22Rv1 (cell line): Measurements from ENCODE around the gene KIAA1217.

Experiments used
- H3K27ac ChIP-seq: fragments of 450-650 bp; 2 replicates; pipeline ENCODE4 v1.5.1; 2017
- CTCF ChIP-seq: fragments of 450-650 bp; IDR thresholded peaks from 2 replicates; pipeline ENCODE4 v1.5.1; 2017; ENCODE audit warnings: mild to moderate bottlenecking
- ZFX ChIP-seq: fragments of 450-650 bp; IDR thresholded peaks from 2 replicates; pipeline ENCODE4 v1.6.1; 2017; ENCODE audit warnings: antibody characterized with exemption, borderline replicate concordance

KIAA1217 gene

GRCh38 chr10:24494236-24494635, 285.3 kb downstream of the KIAA1217 start:
- H3K27ac ChIP-seq: no peak overlapping the region
- TF ChIP-seq ZFX: no peak
- TF ChIP-seq CTCF: no peak

GRCh38 chr10:24494777-24495176, 285.8 kb downstream of the KIAA1217 start:
- TF ChIP-seq ZFX (no peak), CTCF (no peak)
- H3K27ac ChIP-seq: no peak overlapping the region

DNA sequence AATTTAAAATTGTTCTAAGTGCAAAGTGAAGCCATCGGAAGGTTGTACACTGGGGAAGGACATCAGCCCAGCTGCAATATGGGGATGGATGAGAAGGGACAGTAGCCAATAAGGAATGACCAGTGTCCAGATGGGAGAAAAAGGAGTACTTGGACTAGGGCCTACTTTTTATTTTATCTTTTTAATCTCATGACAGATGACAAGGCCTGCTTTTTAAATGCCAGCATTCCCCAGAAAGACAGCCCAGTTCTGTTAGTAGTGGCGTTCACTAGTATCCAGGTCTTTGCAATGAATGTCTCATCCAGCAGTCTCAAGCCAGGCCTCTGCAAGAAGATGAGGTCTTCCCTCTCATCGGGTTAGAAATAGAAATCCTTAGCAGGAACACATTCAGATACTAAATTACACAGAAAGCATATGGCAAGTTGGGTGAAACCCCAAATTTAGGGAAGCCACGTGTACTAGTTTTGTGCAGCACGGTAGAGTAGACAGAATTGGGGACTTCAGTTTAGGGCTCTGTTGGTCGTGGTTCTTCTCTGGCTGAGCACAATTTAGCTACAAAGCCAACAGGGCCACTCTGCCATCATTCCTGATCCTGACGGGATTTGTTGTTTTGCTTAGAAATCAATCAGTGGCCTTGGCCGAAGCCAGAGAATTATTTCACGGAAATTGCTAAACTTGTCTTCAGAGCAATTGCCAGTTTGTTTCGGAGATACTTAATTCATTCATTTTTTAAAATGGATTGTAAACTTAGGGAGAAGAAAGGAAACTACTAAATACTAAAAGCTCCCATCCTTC, 286.9 kb downstream of the KIAA1217 start:
- TF ChIP-seq ZFX: no peak
- no peak for TF ChIP-seq CTCF
- H3K27ac ChIP-seq: no peak overlapping the region

DNA sequence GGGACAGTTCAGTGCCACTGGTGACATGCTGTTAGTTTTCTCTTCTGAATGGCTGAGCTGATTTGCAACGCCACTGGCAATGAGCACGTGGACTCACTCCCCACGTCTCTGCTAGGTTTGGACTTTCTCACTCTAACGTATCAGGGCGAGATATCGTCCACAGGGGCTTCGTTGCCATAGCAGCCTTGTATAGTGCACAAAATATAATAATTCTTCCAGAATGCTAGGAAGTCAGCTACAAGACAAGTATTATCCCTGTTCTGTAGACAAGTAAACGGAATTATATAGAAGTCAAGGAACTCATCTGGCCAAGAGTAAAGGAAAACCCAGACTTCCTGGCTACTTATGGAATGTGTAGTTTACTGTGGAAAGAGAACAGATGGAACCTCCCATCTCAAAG, 288.0 kb downstream of the KIAA1217 start:
- TF ChIP-seq CTCF: no peak
- TF ChIP-seq ZFX: no peak
- no peak overlapping the region for H3K27ac ChIP-seq

- TF ChIP-seq ZFX (no peak), CTCF (no peak)
Measured at GRCh38 chr10:24501056-24501711, 292.2 kb downstream of the KIAA1217 start.

DNA sequence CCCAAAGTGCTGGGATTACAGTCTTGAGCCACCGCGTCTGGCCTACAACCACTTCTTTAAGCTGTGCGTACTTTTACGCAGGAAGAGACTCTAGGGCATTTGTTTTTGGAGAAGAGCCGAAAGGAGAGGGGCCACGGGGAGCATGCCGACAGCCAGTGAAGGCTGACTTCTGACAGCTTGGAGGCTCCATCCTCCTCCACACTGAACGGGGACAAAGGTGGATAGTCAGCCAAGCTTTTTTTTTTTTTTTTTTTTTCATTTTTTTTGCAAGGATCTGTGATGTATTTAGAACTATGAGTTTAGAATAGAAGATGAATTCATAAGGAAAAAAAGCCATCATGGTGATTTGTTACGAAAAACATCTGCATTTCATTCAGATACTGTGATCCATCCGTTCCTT, 293.1 kb downstream of the KIAA1217 start:
- no peak for TF ChIP-seq CTCF
- no peak for TF ChIP-seq ZFX
- H3K27ac ChIP-seq: no peak overlapping the region

More at GRCh38 chr10:24501056-24501711, 292.2 kb downstream of the KIAA1217 start:
- no peak overlapping the region for H3K27ac ChIP-seq
